HG02678 (cell line): ENCODE data around the gene KLHL7.
"Not testable (repeated sequence)": the region's sequence is repeated elsewhere in the genome, so short reads cannot be mapped to it uniquely, and the experiment has no call there.

Experiments used
- ATAC-seq: cut with Tn5 transposase; IDR thresholded peaks from one replicate; pipeline ENCODE4 v1.9.1; 2021; ENCODE audit warnings: mild to moderate bottlenecking, moderate library complexity; ENCODE audit not compliant: unreplicated experiment

The KLHL7 gene

GRCh38 chr7:23168111-23168885 is 62.7 kb downstream of the KLHL7 start:
- no peak for ATAC-seq

DNA sequence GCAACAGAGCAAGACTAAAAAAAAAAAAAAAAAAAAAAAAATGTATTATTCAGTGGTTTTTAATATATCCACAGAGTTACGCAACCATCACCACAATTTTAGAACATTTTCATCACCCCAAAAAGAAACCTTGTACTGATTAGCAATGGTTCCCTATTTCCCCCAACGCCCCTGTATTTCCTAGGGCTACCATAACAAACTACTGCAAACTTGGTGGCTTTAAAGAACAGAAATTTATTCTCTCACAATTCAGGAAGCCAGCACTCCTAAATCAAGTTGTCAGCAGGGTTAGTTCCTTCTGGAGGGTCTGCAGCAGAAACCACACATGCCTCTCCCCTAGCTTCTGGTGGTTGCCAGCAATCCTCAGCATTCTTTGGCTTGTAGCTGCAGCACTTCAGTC is 70.4 kb downstream of the KLHL7 start:
- ATAC-seq, result no peak

- ATAC-seq, result peak; percentile 96
These were observed 76.3 kb downstream of the KLHL7 start, which contains the start of gene NUP42 for GRCh38 chr7:23181684-23182553. Gene NUP42, plus strand, starts transcription at chr7:23182048. Its CDS starts 38 bp downstream, at chr7:23182086.

DNA sequence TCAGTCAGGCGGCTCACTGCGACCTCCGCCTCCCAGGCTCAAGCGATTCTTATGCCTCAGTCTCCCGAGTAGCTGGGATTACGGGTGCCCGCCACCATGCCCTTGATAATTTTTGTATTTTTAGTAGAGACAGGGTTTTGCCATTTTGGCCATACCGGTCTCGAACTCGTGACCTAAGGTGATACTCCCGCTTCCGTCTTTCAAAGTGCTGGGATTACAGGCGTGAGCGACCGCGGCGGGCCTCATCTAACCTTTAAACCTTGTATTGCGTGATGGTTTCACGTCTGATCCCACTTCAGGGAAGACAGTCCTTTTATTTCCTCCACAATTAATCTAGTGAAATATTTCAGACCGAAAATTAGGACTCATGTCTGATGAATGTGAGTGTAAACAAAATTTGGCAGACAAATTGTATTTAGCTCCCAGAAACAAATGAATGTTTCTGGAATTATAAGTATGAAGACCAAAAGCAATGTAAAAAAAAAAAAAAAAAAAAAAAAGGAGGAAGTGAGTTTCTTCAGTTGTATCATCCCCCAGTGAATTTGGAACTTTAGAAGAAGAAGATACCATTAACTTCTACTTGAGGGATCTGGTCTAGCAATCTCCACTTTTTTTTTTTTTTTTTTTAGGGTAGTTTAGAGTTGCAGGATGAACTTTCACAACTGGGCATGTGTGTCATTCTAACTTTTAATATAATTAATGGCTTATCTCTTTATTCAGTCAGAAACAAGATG is 77.9 kb downstream of the KLHL7 start:
- no peak for ATAC-seq

DNA sequence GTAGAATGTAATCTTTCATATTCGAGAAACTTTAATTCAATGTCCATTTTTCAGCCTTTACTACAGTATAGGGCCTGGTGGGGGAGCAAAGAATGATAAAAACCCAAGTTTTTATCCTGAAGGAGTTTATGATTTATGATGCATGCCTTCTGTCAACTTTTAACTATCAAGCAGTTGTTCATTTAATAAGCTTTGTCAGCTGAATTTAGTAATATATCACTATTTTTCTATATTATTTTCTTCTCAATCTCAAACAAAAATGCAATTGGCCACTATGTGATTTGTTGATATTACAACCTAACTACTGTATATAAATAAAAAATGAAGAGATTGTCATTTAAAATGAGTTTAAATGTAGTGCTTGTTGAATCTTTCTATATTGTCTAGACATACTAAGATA is 78.7 kb downstream of the KLHL7 start:
- ATAC-seq, result no peak

DNA sequence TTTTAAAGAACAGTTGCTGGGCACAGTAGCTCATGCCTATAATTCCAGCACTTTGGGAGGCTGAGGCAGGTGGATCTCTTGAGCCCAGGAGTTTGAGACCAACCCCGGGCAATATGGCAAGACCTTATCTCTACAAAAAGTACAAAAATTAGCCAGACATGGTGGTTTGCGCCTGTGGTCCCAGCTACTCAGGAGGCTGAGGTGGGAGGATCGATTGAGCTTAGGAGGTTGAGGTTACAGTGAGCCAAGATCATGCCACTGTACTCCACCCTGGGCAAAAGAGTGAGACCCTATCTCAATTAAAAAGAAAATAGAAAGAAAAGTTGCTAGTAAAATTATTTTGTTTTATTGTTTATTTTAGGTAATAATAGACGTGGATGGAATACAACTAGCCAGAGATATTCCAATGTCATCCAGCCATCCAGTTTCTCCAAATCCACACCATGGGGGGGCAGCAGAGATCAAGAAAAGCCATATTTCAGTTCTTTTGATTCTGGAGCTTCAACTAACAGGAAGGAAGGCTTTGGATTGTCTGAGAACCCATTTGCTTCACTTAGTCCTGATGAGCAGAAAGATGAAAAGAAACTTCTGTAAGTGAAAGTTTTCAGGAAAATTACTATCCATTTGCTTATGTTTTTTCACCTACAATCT is 79.2 kb downstream of the KLHL7 start:
- ATAC-seq, result no peak

- ATAC-seq, result no peak
These were observed 80.4 kb downstream of the KLHL7 start for GRCh38 chr7:23185980-23186379.

- no peak for ATAC-seq
These were observed 85.4 kb downstream of the KLHL7 start for GRCh38 chr7:23191022-23191421.

DNA sequence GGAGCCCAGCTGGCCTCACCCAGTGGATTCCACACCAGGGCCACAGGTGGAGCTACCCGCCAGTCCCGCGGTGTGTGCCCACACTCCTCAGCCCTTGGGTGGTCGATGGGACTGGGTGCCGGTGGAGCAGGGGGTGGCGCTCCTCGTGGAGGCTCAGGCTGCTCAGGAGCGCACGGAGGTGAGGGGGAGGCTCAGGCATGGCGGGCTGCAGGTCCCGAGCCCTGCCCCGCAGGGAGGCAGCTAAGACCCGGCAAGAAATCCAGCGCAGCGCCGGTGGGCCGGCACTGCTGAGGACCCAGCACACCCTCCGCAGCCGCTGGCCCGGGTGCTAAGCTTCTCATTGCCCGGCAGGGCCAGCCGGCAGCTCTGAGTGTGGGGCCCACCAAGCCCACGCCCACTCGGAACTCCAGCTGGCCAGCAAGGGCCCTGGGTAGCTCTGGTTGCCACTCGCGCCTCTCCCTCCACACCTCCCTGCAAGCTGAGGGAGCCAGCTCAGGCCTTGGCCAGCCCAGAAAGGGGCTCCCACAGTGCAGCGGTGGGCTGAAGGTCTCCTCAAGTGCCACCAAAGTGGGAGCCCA is 88.2 kb downstream of the KLHL7 start:
- not testable (repeated sequence) for ATAC-seq

- ATAC-seq, result no peak
These were observed 90.7 kb downstream of the KLHL7 start for GRCh38 chr7:23196306-23196705.

DNA sequence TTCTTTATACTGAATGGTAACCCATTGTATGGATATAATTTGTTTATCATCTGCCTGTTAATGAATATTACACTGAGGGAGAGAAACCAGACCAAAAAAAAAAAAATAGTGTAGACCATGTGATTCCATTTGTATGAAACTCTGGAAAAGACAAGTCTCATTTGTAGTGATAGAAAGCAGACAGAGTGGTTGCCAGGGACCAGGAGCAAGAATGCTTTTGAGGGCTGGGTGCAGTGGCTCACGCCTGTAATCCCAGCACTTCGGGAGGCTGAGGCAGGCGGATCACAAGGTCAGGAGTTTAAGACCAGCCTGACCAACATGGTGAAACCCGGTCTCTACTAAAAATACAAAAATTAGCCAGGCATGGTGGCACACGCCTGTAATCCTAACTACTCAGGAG is 92.2 kb downstream of the KLHL7 start:
- not testable (repeated sequence) for ATAC-seq

- ATAC-seq, result no peak
These were observed 94.7 kb downstream of the KLHL7 start for GRCh38 chr7:23200331-23200730.

DNA sequence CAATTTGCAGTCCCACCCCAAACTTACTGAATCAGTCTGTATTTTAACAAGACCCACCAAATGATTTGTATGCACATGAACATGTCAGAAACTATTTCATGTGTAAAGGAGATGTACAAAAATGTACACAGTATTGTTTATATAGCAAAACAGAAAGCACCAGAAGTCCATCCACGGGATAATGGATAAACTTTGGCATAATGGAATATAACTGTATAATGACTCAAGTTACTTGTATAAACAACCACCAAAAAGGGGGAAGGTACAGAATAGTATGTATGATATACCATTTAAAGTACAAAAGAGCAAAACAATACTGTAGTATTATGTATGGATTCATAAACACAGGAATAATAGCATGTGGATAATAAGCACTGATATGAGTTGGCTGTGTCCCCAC is 98.7 kb downstream of the KLHL7 start:
- ATAC-seq, result no peak

- ATAC-seq, result no peak
These were observed 100.0 kb downstream of the KLHL7 start for GRCh38 chr7:23205577-23205908.

DNA sequence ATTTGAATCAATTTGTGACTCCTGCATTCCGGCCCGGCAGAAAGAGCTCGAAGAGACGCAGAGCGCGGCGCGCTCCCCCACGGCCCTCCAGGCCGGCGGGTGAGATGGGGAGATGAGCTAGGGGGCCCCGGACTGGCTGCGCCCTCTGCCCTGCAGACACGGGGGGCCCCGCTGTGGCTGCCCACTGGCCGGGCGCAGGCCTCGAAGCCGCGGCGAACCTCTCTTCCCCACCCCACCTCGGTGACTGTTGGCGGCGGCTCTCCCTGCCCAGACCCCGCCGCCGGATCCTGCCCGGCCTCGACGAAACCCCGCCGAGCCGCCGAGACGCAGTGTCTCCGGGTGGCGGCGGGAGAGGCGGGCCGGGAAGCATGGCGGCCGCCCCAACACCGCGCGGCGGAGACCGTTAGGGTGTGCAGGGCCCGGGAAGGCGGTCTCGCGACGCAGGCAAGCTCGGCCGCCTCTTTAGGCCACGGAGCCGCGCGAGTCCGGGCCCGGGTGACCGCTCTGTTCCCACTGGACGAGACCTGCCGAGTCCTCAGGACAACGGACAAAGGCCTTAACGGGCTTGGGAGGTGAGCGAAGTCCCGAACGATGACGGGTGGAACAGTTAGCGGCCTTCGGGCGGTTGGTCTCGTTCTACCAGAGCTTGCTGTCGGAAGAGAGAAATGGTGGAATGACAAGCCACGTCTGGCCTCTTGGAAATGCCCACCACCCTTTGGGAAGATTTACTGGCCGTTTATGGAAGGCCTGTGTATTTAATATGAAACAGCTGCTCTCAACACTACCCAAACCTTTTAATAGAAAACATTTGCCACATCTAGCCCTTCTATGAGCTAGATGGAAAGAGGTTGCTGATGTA is 100.6 kb downstream of the KLHL7 start:
- no peak for ATAC-seq

DNA sequence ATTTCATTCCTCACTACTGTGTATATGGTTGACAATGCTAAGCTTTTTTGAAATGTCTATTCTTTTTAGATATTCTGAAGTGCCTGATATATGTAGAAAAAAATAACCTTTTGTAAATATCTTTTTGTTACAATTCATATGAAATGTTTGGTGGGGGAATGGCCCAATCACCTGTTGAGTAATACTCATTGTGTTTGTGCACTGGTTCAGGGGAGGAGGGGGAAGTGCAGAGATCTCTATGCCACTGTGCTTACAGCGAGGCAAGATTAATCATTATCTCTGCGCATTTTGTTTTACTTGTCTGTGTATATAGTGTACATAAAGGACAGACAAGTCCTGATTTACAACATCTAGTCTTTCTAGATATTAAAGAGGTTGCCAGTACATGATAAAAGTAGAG is 101.4 kb downstream of the KLHL7 start:
- ATAC-seq, result no peak

- no peak for ATAC-seq
These were observed 102.3 kb downstream of the KLHL7 start for GRCh38 chr7:23207884-23208283.

GRCh38 chr7:23208316-23208715 is 102.7 kb downstream of the KLHL7 start:
- no peak for ATAC-seq

GRCh38 chr7:23210506-23210905 is 104.9 kb downstream of the KLHL7 start:
- no peak for ATAC-seq

DNA sequence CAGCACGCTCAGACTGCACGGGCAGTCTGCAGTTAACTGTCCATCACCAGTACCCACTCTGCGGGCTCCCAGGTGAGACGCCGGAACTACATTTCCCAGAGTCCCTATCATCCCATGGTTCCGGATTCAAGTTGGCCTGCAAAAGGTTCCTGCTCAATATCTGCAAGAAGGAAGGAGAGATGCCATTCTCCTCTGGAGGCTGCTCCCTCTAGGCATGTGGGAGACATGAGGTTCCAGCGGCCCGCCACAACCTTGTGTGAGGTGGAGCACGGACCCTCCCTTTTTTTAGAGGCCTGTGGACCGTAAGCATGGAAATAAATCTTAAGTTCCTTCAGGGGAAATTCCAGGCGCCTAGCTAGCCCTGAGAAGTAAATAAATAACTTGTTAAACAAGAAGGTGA is 106.0 kb downstream of the KLHL7 start:
- ATAC-seq, result no peak
